Pancreas (tissue), 10 donors: ENCODE results near the gene SHMT1. TPM values are rescaled to one million over a fixed set of nuclear protein-coding genes. Genes with fewer than 3 reads are reported as not detected.
A peak's percentile ranks its signal among the peaks of the same experiment; 100 is the strongest.

Experiments
- ATAC-seq, 4 donors: fragments of 200-7000 bp; cut with Tn5 transposase; one replicate each; pipeline versions ENCODE4 v1.8.0 to v1.9.1; 2020; ENCODE audit warnings: mild to moderate bottlenecking in 4 of 4, moderate library complexity in 4 of 4
- DNase-seq, 6 donors: peaks; one replicate each; pipeline ENCODE4 v3.0.0-alpha.2; 2020
- FAIRE-seq: peaks from 2 replicates; lab custom pipeline; 2012; peaks lifted over from hg19 to GRCh38; lab: Jason Lieb, UNC
- H3K27ac ChIP-seq, 4 donors: fragments of 200-600 bp; sonication (generic); 1 replicate in 3 of 4; 2 replicates in 1 of 4; pipeline versions ENCODE4 v1.5.0 to v1.8.0; 2020
- H3K27me3 ChIP-seq, 4 donors: fragments of 200-600 bp; one replicate each; pipeline ENCODE4 v1.8.0; 2021
- H3K36me3 ChIP-seq, 3 donors: fragments of 200-600 bp; sonication (generic) in 1 of 3; one replicate each; pipeline versions ENCODE4 v1.5.0 to v1.8.0; 2020 to 2021
- H3K4me1 ChIP-seq, 3 donors: fragments of 200-600 bp; one replicate each; pipeline ENCODE4 v1.8.0; 2021
- H3K4me3 ChIP-seq, 4 donors: fragments of 200-600 bp; sonication (generic) in 2 of 4; one replicate each; pipeline versions ENCODE4 v1.5.0 to v1.8.0; 2020 to 2021
- H3K9me3 ChIP-seq, 4 donors: fragments of 200-600 bp; one replicate each; pipeline ENCODE4 v1.8.0; 2021
- WGBS, 2 donors: extraction: QIAGEN DNeasy Blood & Tissue Kit; methylation state at CpG; one replicate each; pipeline ENCODE4 v1.1.7; 2013; 5-methylcytosine and 5-hydroxymethylcytosine counted together
- intact Hi-C, 3 donors: fragments of 100-400 bp; cut with DNase I; formaldehyde crosslinking; loops; one replicate each; pipeline versions ENCODE4 v1.11.1 to v1.14.2; 2022
- polyA plus RNA-seq, 2 donors: library from polyadenylated mRNA; stranded (reverse); fragments of 200-250 nt; gene quantifications; one replicate each; pipeline ENCODE4 v1.2.3, GENCODE V29; 2013
- total RNA-seq, 6 donors: library from RNA; stranded (reverse); fragmentation: NEBNext Ultra II Directional in 4 of 6; extraction: Animal tissue kit (Norgen Biotek cat#: 25700) in 4 of 6; gene quantifications; one replicate each; pipeline versions ENCODE4 v1.2.1 to v1.2.4, GENCODE V29; 2021 to 2023
- TF ChIP-seq, protein P1 (sequence below), 4 donors: fragments of 200-600 bp; sonication (generic) in 3 of 4; IDR thresholded peaks; one replicate each; pipeline versions ENCODE4 v1.5.0 to v1.8.0; 2021; ENCODE audit warnings: antibody characterized with exemption in 4 of 4
- donor health status: healthy with polysubstance abuse.
- donor health status: DM: no; HTN: no; CAD: no; lungs with moderate emphysema.
- donor health status: DM: no; HTN: no; CAD: no.
- donor health status: control.
- donor health status: control.
- donor health status: Bipolar disorder and iron deficiency.
- donor health status: DM: yes; HTN: yes; CAD: no.
- donor health status: DM: no; HTN: no; CAD: no.
- donor health status: DM: no; HTN: no; CAD: no.
- donor health status: DM: yes; HTN: yes; CAD: no.

SHMT1 gene
- total and polyA plus RNA-seq, 8 donors, result 5.8 to 14.3 (median 11.2) TPM

DNA sequence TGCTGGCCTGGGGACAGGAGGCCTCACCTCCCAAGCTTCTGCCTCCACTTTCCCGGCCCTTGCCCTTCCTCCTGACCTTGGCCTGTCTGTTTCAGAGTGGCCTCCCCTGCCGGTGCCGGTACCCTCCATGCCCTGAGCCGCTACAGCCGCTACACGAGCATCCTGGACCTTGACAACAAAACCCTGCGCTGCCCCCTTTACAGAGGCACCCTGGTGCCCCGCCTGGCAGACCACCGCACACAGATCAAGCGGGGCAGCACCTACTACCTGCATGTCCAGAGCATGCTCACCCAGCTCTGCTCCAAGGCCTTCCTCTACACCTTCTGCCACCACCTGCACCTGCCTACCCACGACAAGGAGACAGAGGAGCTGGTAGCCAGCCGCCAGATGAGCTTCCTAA is 40.8 kb downstream of the SHMT1 start:
- ATAC-seq, result no peak
- FAIRE-seq, result no peak

DNA sequence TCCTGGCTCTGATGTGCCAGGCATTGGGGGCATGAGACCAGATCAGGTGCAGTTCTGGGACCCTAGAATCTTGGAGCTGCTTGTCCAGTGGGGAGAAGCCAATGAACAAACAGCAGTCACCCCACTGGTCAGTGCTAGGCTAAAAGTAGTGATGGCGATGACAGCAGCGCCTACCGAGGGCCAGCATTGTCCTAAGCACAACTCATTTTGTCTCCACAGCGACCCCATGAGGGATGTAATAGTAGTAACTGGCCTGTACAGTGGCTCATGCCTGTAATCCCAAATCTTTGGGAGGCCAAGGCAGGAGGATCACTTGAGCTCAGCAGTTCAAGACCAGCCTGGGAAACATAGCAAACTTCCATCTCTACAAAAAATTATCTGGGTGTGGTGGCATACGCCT is 42.0 kb downstream of the SHMT1 start:
- H3K9me3 ChIP-seq, result no peaks in the 10 kb centered on the region
- no peak for DNase-seq
- no peaks in the 10 kb centered on the region for H3K27me3 ChIP-seq
- no peak overlapping the region for H3K27ac ChIP-seq
- FAIRE-seq, result no peak
- intact Hi-C loops, result no loop called here
- H3K4me1 ChIP-seq, result peaks cover 23 to 31% (median 30%) of the 10 kb centered on the region in 3 donors
- WGBS, 2 donors, result 78 to 80% methylated on average over 5 of the region's 5 CpGs
- TF ChIP-seq, protein P1, sequence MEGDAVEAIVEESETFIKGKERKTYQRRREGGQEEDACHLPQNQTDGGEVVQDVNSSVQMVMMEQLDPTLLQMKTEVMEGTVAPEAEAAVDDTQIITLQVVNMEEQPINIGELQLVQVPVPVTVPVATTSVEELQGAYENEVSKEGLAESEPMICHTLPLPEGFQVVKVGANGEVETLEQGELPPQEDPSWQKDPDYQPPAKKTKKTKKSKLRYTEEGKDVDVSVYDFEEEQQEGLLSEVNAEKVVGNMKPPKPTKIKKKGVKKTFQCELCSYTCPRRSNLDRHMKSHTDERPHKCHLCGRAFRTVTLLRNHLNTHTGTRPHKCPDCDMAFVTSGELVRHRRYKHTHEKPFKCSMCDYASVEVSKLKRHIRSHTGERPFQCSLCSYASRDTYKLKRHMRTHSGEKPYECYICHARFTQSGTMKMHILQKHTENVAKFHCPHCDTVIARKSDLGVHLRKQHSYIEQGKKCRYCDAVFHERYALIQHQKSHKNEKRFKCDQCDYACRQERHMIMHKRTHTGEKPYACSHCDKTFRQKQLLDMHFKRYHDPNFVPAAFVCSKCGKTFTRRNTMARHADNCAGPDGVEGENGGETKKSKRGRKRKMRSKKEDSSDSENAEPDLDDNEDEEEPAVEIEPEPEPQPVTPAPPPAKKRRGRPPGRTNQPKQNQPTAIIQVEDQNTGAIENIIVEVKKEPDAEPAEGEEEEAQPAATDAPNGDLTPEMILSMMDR (IDR thresholded peaks at IDR 0.05), result no peak
- H3K36me3 ChIP-seq, result peaks cover 0 to 35% (median 0%) of the 10 kb centered on the region in 3 donors
- no peak overlapping the region for H3K4me3 ChIP-seq
- no peak for ATAC-seq

More for the DNA sequence above, 40.8 kb downstream of the SHMT1 start:
- intact Hi-C loops, result no loop called here
- Histone ChIP-seq H3K36me3 (peaks cover 0 to 35% (median 0%) of the 10 kb centered on the region in 3 donors), H3K27ac (no peak overlapping the region), H3K9me3 (no peaks in the 10 kb centered on the region), H3K4me1 (peaks cover 16 to 19% (median 18%) of the 10 kb centered on the region in 3 donors), H3K4me3 (no peak overlapping the region), H3K27me3 (no peaks in the 10 kb centered on the region)
- 81 to 86% methylated on average over 12 of the region's 12 CpGs for WGBS, 2 donors
- TF ChIP-seq, protein P1 (IDR thresholded peaks at IDR 0.05), result no peak
- DNase-seq, result no peak

DNA sequence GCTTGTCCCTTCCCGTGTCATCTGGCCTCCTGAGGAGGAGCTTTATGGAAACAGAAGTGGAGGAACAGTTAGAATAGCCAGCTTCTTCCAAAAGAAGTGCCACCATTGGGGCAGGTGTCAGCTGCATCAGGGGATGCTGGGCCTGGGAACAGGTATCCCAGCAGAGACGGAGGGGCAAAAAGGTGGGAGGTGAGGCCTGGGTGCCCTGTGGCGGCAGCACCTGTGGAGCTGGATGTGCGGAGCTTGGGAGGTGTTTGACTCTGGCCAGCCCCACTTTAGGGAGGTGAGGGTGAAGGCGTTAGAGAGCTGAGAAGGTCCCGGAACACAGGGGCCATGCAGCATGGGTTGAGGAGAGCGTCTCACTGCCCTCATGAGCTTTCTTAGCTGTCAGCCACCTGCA is 43.0 kb downstream of the SHMT1 start:
- H3K4me1 ChIP-seq, result peaks cover 30 to 36% (median 34%) of the 10 kb centered on the region in 3 donors
- DNase-seq (peak in 1 of 6 donors; percentile 38), ATAC-seq (no peak), FAIRE-seq (no peak)
- H3K27me3 ChIP-seq, result no peaks in the 10 kb centered on the region
- intact Hi-C loops, result no loop called here
- TF ChIP-seq, protein P1 (IDR thresholded peaks at IDR 0.05), result no peak
- WGBS, 2 donors, result 81 to 85% methylated on average over 7 of the region's 7 CpGs
- H3K4me3 ChIP-seq, result no peak overlapping the region
- no peaks in the 10 kb centered on the region for H3K9me3 ChIP-seq
- peaks cover 0 to 31% (median 0%) of the 10 kb centered on the region in 3 donors for H3K36me3 ChIP-seq
- H3K27ac ChIP-seq, result no peak overlapping the region

DNA sequence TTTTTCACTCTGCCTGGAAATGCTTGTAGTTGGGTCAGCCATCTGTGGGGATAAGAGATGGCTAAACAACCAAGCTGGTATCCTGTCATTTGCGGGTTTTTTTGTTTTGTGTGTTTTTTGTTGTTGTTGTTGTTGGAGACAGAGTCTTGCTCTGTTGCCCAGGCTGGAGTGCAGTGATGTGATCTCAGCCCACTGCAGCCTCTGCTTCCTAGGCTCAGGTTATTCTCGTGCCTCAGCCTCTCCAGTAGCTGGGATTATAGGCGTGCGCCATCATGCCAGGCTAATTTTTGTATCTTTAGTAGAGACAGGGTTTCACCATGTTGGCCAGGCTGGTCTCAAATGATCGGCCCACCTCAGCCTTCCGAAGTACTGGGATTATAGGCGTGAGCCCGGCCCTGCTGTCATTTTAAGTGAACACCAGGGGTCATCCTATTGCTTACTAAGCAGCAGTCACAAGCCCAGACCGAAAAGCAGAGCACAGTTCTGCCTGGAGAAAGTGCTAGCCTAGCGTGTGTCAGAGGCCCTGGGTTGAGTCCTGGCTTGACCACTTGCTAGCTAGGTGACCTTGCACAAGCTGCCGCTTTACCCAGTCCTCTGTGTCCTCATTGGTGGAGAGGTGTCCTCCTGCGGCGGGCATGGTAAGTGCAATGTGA is 43.6 kb downstream of the SHMT1 start:
- 55 to 66% methylated on average over 13 of the region's 13 CpGs for WGBS, 2 donors
- DNase-seq (no peak), FAIRE-seq (no peak), ATAC-seq (no peak)
- no peak overlapping the region for H3K4me3 ChIP-seq
- H3K27me3 ChIP-seq, result no peaks in the 10 kb centered on the region
- no peak overlapping the region for H3K27ac ChIP-seq
- TF ChIP-seq, protein P1 (IDR thresholded peaks at IDR 0.05), result no peak
- H3K4me1 ChIP-seq, result peaks cover 30 to 36% (median 34%) of the 10 kb centered on the region in 3 donors
- peaks cover 0 to 26% (median 0%) of the 10 kb centered on the region in 3 donors for H3K36me3 ChIP-seq
- no peaks in the 10 kb centered on the region for H3K9me3 ChIP-seq
- intact Hi-C loops, result no loop called here
